Umbilical cord (tissue), 2 donors: Measurements from ENCODE around the gene NSD2. TPM values are rescaled to one million over a fixed set of nuclear protein-coding genes. Genes with fewer than 3 reads are reported as not detected.

Source experiments
- DNase-seq: peaks from one replicate; pipeline ENCODE4 v3.0.0-alpha.2; 2015; ENCODE audit warnings: low spot score
- total RNA-seq: library from RNA; depleted of rRNA; stranded (reverse); fragments of >200 nt; gene quantifications from one replicate; pipeline ENCODE4 v1.2.3, GENCODE V29; 2014; ENCODE audit warnings: low replicate concordance; ENCODE audit not compliant: insufficient read depth

Gene NSD2
- total RNA-seq, 1 donor from 2014 or later: 25.5 TPM

- no peak for DNase-seq
Observed at GRCh38 chr4:1945124-1945895, 74.1 kb downstream of the NSD2 start.

DNA sequence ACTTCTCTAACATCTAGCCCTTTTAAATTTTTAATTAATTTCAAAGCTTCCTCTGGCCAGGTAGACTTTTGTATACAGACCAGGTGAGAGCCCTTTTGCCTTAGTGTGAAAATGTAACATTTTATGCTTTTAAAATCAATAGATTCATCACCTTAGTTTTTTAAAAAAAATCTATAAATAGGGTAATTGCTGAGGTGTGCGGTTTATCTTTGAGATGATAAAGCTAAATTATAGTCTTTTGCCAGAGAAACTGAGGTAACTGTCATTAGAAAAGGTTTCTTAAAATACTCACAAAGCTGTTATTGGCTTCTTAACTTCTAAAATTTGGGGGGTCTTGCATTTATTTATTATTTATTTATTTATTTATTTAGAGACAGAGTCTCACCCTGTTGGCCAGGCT, 74.7 kb downstream of the NSD2 start:
- no peak for DNase-seq

GRCh38 chr4:1948232-1948631, 77.0 kb downstream of the NSD2 start:
- no peak for DNase-seq

DNA sequence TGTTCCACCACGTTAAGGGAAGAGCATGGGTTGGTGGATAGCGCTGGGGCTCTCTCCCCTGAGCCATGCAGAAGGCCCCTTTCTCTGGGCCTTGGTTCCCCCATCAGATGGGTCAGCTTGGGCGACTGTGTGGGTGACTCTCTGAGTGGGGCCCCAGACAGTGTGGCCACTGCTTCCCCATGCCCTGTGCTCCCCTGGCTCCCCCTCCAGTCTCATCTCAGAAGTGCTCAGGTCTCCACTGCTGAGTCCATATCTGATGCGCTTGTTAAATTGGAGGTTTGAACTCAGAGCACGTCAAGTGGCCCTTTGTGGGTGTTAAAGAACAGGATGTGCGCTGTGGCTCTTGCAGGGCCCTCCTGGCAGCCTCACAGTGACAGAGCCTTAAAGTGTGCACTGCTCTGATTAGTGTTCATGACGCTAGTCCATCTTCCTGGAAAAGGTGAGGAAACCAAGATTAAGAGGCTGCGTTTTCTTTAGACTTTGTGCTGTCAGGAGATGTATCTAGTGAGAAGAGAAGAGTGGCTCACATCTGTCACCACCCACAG, 77.8 kb downstream of the NSD2 start:
- no peak for DNase-seq

DNA sequence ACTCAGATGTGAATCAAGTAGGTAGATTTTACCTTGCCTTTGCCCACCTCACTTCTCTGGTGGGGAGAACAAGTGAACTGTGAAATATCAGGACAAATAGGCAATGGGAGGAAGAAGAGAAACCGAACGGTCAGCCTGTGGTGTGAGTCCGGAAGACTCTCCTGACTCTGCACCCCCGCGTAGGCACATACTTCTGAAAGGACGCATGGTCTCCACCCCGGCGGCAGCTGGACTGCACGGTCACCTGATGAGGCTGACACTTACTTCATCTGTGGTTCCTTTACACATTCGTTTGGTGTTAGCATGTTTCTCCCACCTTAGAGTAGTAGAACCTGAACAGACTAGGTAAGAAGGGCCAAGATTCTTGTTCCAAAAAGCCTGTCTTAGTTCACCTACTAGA, 79.2 kb downstream of the NSD2 start:
- DNase-seq: no peak

GRCh38 chr4:1952058-1952700, 81.0 kb downstream of the NSD2 start:
- DNase-seq: no peak

GRCh38 chr4:1952719-1953118, 81.5 kb downstream of the NSD2 start:
- no peak for DNase-seq

GRCh38 chr4:1953335-1953734, 82.1 kb downstream of the NSD2 start:
- no peak for DNase-seq

DNA sequence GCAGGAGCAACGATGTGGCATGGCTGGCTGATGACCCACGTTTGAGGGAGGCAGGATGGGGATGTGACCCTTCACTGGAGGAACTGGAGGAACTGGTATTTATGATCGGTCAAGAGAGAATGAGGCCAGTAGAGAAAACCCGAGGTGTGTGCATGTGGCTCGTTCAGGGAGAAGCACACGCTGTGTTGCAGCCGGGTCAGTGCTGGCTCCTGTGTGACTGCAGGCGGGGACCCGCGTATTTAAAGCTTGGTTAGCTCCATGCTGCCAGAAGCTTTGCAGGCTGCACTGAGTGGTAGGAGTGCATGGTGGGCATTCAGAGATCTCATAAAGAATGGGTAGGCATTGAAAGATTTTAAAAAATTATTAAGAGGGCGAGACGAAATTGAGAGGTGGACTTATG, 85.4 kb downstream of the NSD2 start:
- DNase-seq: no peak

DNA sequence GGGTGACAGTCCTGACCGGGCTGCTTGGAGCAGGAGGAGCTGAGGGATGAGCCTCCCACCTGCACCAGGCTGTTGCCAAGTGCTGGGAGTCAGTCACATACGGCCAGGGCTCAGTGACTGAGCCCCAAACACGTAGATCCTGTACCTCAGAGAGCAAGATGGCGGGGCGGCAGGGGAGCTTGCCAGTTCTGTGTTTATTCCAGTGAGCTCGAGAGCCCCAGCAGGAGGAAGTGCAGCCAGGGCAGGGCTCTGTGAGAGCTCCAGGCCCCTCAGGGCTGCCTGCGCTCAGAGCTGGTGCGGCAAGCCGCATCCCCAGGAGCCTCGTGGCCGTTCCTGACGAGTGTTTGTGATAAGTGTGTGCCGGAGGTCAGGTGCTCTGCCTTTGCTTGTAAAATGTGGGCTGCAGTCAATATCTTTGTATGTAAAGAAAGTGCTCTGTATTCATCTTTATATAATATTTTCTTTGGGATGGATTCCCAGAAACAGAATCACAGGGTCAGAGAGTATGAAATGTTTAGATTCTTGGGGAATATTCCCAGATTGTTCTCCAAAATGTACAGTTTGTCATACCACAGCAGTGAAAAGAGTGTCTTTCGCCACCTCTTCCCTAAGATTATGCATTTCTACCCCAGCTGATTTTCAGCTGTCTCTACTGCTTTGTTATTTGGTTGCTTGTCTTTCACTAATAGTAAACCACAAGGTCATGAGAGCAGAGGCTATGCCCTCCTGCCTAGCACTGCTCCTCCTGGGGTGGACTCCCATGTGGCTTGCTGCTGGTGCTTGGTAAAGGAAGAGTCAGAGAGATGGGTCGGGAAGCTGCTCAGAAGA, 87.3 kb downstream of the NSD2 start:
- DNase-seq: no peak

DNA sequence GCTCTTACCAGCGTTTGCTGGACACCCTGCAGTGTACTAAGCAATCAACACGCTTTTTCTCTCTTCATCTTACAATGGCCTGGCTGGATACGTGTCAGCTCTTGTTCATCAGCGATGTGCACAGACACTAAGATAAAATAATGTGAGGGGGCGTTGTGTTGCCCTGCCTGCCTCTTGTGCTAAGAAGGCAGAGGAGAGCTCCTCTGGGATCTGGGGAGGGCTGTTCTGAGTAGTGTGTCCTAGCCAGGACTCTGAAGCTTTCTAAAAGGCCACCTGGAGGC, 87.9 kb downstream of the NSD2 start:
- no peak for DNase-seq

DNA sequence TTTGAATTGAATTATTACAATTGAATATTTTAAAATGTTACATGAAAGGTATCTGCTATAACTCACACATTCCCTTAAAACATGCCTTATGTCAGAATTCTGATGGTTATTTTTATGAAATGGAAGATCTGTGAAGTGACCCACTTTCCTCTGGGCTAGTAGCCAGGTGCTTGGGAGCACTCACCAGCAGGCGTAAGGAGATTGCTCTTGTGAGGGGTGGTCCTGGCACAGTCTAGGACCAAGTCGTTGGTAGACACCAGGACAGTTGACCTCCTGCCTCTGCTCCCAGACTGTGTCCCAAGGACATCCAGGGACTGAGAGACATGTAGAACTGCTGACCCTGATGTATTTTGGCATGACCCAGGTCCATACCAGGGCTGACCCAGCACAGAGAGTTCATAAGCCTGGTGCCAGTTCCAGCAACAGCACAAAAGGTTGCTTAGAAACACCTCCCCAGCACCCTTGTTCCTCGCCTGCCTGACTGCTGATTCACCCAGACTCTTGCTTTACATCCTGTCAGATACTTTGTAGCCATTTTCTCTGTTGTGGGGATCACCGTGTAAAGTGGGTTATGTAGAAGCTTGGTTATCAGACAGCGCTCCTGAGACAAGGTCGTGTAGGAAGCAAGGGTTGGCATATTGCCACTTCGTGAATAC, 89.1 kb downstream of the NSD2 start:
- no peak for DNase-seq

DNA sequence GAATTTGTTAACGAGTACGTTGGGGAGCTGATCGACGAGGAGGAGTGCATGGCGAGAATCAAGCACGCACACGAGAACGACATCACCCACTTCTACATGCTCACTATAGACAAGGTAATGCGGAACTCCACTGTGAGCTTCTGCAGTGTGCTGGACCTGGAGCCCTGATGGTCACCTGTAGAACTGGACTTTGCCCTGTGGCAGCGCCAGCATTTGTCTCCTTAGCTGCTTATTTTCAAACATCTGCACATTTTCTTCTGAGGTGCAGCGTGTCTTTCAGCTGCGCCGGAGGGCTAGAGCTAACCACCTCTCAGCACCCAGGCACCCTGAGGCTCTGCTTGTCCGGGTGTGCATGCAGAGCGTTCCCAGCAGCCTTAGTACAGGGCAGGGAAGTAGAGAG, 89.8 kb downstream of the NSD2 start:
- no peak for DNase-seq

GRCh38 chr4:1961563-1961962, 90.4 kb downstream of the NSD2 start:
- DNase-seq: no peak

DNA sequence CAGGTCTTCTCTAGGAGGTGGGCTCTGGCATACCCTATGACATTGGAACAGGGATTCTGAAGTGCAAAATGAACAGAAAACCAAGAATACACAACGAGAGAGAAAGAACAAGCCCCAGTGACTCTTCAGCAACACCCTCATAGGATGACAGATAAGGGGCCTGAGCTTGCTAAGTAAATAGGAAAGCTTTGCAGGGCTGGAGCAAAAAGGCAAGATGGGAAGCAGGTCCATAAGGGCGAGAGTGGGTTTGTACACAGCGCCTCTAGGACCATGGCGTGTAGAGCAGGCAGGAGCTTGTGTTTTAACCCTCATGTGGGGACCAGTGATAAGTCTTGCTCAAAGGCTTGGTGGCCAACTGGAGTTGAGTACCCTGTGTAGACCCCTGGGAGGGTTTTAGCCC, 91.8 kb downstream of the NSD2 start:
- no peak for DNase-seq

- DNase-seq: no peak
Observed at GRCh38 chr4:1964443-1964842, 93.2 kb downstream of the NSD2 start.

DNA sequence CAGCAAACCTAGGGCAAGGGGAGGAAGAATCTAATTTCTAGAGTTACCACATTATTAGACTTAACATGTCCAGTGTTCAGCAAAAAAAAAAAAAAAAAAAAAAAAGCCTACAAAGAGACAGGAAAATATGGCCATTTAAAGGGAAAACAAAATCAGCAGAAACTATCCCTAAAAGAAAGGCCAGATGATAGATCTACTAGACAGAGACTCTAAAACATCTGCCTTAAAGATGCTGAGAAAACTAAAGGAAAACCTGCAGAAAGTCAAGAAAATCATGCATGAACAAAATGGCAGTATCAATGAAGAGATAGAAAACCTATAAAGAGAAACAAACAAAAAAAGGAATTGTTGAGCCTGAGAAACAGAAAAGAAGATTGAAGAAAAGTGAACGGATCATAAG, 93.8 kb downstream of the NSD2 start:
- DNase-seq: no peak

- DNase-seq: no peak
Observed at GRCh38 chr4:1967512-1968149, 96.4 kb downstream of the NSD2 start.

- no peak for DNase-seq
Observed at GRCh38 chr4:1968686-1969295, 97.6 kb downstream of the NSD2 start.

GRCh38 chr4:1969928-1970723, 98.9 kb downstream of the NSD2 start:
- no peak for DNase-seq
